Right kidney (tissue), 1 donor: Measurements from ENCODE around the gene LKAAEAR1.

Source experiments
- DNase-seq: peaks from one replicate; pipeline ENCODE4 v3.0.0-alpha.2; 2016

LKAAEAR1 gene

DNA sequence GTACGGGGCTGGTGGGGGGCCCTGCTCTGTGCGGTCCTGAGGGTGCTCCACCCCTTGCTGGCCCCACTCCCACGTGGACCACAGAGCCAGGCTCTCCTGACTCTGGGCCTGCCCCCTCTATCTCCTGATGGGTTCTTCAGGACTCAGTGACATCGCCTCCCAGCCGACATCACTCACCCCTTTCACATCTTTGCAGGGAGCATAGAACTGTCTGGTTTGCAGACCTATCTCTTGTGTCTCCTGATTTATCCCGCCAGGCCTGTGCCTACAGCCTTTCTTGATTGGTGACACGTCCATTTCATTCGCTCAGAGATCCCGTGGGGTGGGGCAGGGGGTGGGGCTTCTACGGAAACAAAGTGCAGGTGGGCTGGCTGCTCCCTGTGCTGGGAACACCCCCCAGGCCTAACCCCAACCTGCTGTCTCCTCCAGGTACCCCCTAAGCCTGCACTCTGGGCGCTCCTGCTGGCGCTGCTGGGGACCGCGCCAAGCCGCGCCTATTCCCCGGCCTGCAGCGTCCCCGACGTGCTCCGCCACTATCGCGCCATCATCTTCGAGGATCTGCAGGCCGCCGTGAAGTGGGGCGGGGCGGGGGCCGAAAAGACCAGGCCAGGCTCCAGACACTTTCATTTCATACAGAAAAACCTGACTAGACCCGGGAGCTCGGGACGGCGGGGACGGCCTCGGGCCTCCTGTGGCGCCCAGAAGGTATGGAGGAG is 46.5 kb downstream of the LKAAEAR1 start:
- DNase-seq, result no peak

DNA sequence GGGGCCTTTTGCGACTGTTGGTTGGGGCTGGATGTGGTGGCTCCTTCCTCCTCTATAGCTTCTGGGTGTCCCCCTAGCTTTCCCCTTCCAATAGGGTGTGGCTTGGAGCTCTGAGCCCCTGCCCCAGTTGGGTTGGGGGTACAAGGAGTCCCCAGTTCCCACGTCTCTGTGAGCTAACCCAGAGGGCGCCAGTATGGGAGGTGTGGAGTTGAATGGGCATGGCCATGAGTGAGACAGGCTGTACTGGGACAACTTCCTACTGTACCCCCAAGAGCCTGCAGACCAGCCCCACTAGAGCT is 47.0 kb downstream of the LKAAEAR1 start:
- no peak for DNase-seq

DNA sequence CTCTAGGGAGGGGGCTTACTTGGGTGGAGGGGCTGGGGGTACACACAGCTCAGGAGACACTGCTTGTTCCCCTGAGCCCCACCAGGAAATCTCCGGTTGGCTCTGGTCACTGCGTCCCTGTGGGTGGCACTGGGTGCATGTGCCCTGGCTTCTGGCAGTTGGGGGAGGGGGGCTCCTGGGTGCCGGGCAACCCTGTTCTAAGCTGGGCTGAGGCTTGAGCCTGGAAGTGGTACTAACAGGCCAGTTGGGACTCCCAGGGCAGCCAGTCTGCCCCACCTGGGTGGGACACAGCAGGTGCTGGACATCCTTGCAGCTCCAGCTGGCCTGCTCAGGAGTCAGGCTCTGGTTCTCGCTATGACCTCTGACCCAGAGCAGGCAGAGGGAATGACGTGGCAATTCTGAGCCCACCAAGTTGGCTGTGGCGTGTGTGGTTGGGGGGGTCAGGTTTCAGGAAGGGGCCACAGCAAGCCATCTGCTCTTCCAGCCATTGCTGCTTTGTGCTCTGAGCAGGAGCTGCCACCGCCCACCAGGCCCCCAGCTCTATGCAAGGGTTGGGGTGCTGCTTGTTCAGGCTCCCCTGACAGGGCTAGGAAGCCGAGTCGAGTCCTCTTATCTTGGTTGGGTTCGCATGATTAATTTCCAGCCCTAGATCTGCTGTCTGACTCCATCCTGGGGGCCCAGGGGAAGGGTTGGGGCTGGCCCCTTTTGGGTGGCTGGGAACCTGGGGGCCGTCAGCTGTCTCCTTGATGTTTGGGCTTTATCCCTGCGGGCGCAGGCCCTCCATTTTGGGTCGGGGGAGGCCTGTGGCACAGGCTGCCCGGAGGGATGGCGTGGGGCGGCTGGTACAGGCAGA is 47.6 kb downstream of the LKAAEAR1 start:
- no peak for DNase-seq

DNA sequence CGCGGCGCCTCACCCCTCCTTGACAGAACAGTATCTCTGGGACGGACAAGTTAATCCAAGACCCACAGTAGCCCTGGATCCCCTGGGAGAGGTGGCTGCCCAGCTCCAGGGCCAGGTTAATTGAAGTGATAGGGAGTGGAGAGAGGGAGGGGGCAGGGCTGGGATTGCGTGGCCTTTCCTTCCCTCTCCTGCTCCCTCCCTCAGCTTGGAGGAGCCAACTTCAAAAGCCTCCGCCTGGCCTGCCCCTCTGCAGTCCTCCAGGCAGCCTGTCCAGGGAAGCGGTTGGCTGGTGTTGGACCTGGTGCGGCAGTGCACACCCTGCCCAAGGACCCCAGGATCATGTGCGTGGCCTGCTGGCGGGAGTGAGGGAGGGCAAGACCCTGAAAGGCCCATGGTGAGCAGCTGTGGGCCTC is 48.3 kb downstream of the LKAAEAR1 start, which contains the start of gene C20orf204:
TSS of gene C20orf204 (plus strand) at position 250 of the 413 bp plus-strand sequence. CDS start at position 392, 142 bp downstream.
- DNase-seq, result no peak

DNA sequence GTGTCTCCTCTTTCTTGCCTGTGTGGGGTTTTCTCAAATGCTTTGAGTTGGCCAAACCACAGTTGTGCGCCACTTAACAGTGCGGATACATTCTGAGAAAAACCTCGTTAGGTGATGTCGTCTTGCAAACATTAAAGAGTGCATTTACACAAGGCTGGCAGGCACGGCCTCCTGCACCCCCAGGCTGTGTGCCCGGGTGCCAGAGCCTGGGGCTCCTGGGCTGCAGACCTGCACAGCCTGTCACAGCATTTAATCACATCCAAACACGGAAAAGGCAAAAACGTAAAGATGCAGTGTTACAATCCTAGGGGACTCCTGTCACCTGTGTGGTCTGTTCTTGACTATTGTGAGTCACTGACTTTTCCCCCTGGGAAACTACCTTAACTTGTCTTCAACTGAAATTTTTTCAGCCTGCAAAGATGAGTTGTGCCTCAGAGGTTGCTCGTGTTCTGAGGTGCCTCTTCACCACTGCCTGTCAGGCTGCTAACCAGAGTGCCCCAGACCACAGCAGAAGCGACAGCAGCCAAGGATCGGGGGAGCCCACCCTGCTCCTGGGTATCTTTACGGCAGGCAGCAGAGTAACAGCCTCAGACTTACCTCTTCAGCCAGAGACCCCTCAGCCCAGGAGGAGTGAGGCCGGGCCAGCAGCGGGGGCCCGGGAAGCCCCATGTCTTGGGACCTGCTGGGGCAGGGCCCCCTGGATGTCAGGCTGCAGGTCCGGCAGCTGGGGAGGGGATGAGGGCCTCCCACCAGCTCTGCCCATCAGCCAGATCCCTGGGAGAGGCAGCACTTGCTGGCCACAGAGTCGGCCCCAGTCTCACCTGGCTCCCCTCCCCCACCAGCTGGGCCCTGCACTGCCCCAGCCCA is 48.9 kb downstream of the LKAAEAR1 start:
- DNase-seq, result no peak

DNA sequence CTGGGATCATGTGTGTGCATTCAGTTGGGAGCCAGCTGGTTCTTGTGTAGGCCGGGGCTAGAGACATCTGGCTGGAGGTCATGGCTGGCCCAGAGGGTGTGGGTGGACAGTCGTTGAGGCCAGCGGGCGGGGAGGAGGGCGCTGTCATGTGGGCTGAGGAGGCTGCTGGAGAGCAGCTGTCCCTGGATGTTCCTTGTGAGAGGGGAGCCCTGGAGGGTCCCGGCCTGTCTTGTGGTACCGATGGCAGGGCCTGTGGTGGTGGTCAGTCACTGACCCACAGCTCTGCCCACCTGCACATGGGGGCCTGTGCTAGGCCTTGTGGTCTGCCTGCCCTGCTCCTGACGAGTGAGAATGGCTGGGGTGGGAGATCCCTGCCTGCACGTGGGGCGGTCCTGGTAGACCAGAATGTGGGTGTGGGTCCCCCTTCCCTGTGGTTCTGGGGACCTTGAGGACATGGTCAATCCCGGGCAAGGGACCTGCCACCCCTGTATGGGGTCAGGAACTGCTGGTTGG is 50.2 kb downstream of the LKAAEAR1 start:
- DNase-seq, result no peak
